A549 (cell line): Measurements from ENCODE around the gene FAM177B. TPM values are rescaled to one million over a fixed set of nuclear protein-coding genes. Genes with fewer than 3 reads are reported as not detected.

Experiments
- ATAC-seq, 2 experiments: fragments of 200-7000 bp in 1 of 2; fragments of >200 bp in 1 of 2; cut with Nextera tagmentation in 1 of 2; cut with Tn5 transposase in 1 of 2; 3 replicates each; pipeline versions ENCODE4 v1.8.0 to v1.9.1; 2018 to 2020; ENCODE audit warnings: mild to moderate bottlenecking in 1 of 2, moderate library complexity in 1 of 2
- CTCF ChIA-PET: fragments of 300-600 bp; sonication (Branson Sonifier 250); formaldehyde crosslinking; extraction: SDS; loops from one replicate; lab custom pipeline; 2021; ENCODE audit warnings: antibody characterized with exemption, inconsistent platforms; lab: Yijun Ruan, JAX
- POLR2A ChIA-PET: fragments of 350-600 bp; formaldehyde crosslinking; extraction: SDS; loops from one replicate; lab custom pipeline; 2021; ENCODE audit warnings: antibody characterized with exemption, inconsistent platforms; lab: Yijun Ruan, JAX
- DNase-seq, 2 experiments: peaks; one replicate each; pipeline versions ENCODE4 v3.0.0 to v3.0.0-alpha.2; 2011 to 2016; ENCODE audit warnings: low read depth in 1 of 2, low spot score in 1 of 2
- FAIRE-seq: peaks from 2 replicates; lab custom pipeline; 2011; peaks lifted over from hg19 to GRCh38; lab: Jason Lieb, UNC
- H3K27ac ChIP-seq, 2 experiments: fragments of >200 bp; sonication (Bioruptor Twin); formaldehyde crosslinking; 3 replicates each; pipeline ENCODE4 v1.5.1; 2016 to 2017
- H3K4me1 ChIP-seq: fragments of >200 bp; sonication (Bioruptor Twin); formaldehyde crosslinking; 3 replicates; pipeline ENCODE4 v1.6.1; 2016
- H3K4me2 ChIP-seq: fragments of >200 bp; sonication (Bioruptor Twin); formaldehyde crosslinking; 3 replicates; pipeline ENCODE4 v1.6.1; 2016
- H3K4me3 ChIP-seq: fragments of >200 bp; sonication (Bioruptor Twin); formaldehyde crosslinking; 3 replicates; pipeline ENCODE4 v1.5.1; 2016
- H3K9me3 ChIP-seq: fragments of >200 bp; sonication (Bioruptor Twin); formaldehyde crosslinking; 3 replicates; pipeline ENCODE4 v1.6.1; 2016
- ATOH8 ChIP-seq: fragments of 250-450 bp; sonication (Bioruptor Pico); IDR thresholded peaks from 2 replicates; pipeline ENCODE4 v1.5.0; 2020; ENCODE audit warnings: low read depth, mild to moderate bottlenecking, moderate library complexity
- BHLHE40 ChIP-seq: IDR thresholded peaks from 2 replicates; pipeline ENCODE4 v1.6.1; 2012; ENCODE audit warnings: low read depth, low read length, inconsistent platforms
- CBX8 ChIP-seq: fragments of 200-600 bp; sonication (generic); IDR thresholded peaks from 2 replicates; pipeline ENCODE4 v1.6.1; 2016
- CHD4 ChIP-seq: fragments of 200-600 bp; sonication (generic); IDR thresholded peaks from 2 replicates; pipeline ENCODE4 v1.6.1; 2016; ENCODE audit warnings: antibody characterized with exemption, mild to moderate bottlenecking, borderline replicate concordance
- CTCF ChIP-seq: fragments of >200 bp; sonication (Bioruptor Twin); formaldehyde crosslinking; IDR thresholded peaks from 3 replicates; pipeline ENCODE4 v1.5.1; 2016
- EP300 ChIP-seq, 2 experiments: fragments of >200 bp; sonication (Bioruptor Twin); formaldehyde crosslinking; IDR thresholded peaks; 2 replicates in 1 of 2; 3 replicates in 1 of 2; pipeline ENCODE4 v1.6.1; 2016 to 2017
- FOSB ChIP-seq: fragments of 250-450 bp; sonication (Bioruptor Pico); IDR thresholded peaks from 2 replicates; pipeline ENCODE4 v1.5.0; 2020; ENCODE audit warnings: mild to moderate bottlenecking, moderate library complexity
- FOSL2 ChIP-seq, 2 experiments: fragments of 450-650 bp in 1 of 2; fragments of >200 bp in 1 of 2; sonication (Bioruptor Twin) in 1 of 2; formaldehyde crosslinking; IDR thresholded peaks; 2 replicates each; pipeline versions ENCODE4 v1.5.0 to v1.6.1; 2016 to 2020; ENCODE audit warnings: mild to moderate bottlenecking in 1 of 2, moderate library complexity in 1 of 2
- FOXS1 ChIP-seq: fragments of 250-450 bp; sonication (Bioruptor Pico); IDR thresholded peaks from 2 replicates; pipeline ENCODE4 v1.5.0; 2020; ENCODE audit warnings: mild to moderate bottlenecking, moderate library complexity
- HEYL ChIP-seq: fragments of 250-450 bp; sonication (Bioruptor Pico); IDR thresholded peaks from 2 replicates; pipeline ENCODE4 v1.8.0; 2021; ENCODE audit warnings: mild to moderate bottlenecking, moderate library complexity
- HMGXB4 ChIP-seq: fragments of 250-450 bp; sonication (Bioruptor Pico); IDR thresholded peaks from 2 replicates; pipeline ENCODE4 v1.5.0; 2021; ENCODE audit warnings: mild to moderate bottlenecking, moderate library complexity, borderline replicate concordance
- HOXB13 ChIP-seq: fragments of 250-450 bp; sonication (Bioruptor Pico); IDR thresholded peaks from 2 replicates; pipeline ENCODE4 v1.5.0; 2020; ENCODE audit warnings: low read depth, mild to moderate bottlenecking, moderate library complexity
- KDM1A ChIP-seq: fragments of 200-600 bp; sonication (generic); IDR thresholded peaks from 2 replicates; pipeline ENCODE4 v1.6.1; 2016; ENCODE audit warnings: low read depth, mild to moderate bottlenecking
- KDM5A ChIP-seq: fragments of 200-600 bp; sonication (generic); IDR thresholded peaks from 2 replicates; pipeline ENCODE4 v1.6.1; 2016; ENCODE audit warnings: antibody characterized with exemption, mild to moderate bottlenecking
- MAFK ChIP-seq: fragments of 450-650 bp; IDR thresholded peaks from 2 replicates; pipeline ENCODE4 v1.6.1; 2014; ENCODE audit not compliant: partially characterized antibody
- MAX ChIP-seq: IDR thresholded peaks from 2 replicates; pipeline ENCODE4 v1.6.1; 2012
- MYC ChIP-seq: IDR thresholded peaks from 2 replicates; pipeline ENCODE4 v1.6.1; 2012; ENCODE audit warnings: mild to moderate bottlenecking, inconsistent platforms, low read length, improper control_type of control experiment, borderline replicate concordance
- NPAS2 ChIP-seq: fragments of 250-450 bp; sonication (Bioruptor Pico); IDR thresholded peaks from 2 replicates; pipeline ENCODE4 v1.8.0; 2022; ENCODE audit warnings: mild to moderate bottlenecking, moderate library complexity, borderline replicate concordance
- NR3C1 ChIP-seq: fragments of >200 bp; sonication (Bioruptor Twin); formaldehyde crosslinking; IDR thresholded peaks from 3 replicates; pipeline ENCODE4 v1.6.1; 2017
- PHF8 ChIP-seq: fragments of 200-600 bp; sonication (generic); IDR thresholded peaks from 2 replicates; pipeline ENCODE4 v1.6.1; 2016; ENCODE audit warnings: low read depth, mild to moderate bottlenecking, antibody characterized with exemption, moderate library complexity, borderline replicate concordance
- POLR2A ChIP-seq: IDR thresholded peaks from 2 replicates; pipeline ENCODE4 v1.6.1; 2012; ENCODE audit warnings: mild to moderate bottlenecking, low read length
- POLR2AphosphoS2 ChIP-seq: conservative IDR thresholded peaks from 2 replicates; pipeline ENCODE4 v1.6.1; 2012; ENCODE audit warnings: low read length, improper control_type of control experiment, inconsistent platforms
- RNF2 ChIP-seq: fragments of 200-600 bp; sonication (generic); IDR thresholded peaks from 2 replicates; pipeline ENCODE4 v1.6.1; 2016; ENCODE audit warnings: low read depth, mild to moderate bottlenecking, antibody characterized with exemption, moderate library complexity, borderline replicate concordance
- SREBF2 ChIP-seq: fragments of 450-650 bp; IDR thresholded peaks from 2 replicates; pipeline ENCODE4 v1.6.1; 2014; ENCODE audit warnings: mild to moderate bottlenecking, moderate library complexity
- ZC3H11A ChIP-seq: fragments of 450-650 bp; IDR thresholded peaks from 2 replicates; pipeline ENCODE4 v1.6.1; 2014; ENCODE audit warnings: antibody characterized with exemption, mild to moderate bottlenecking
- ZFP36 ChIP-seq: fragments of 450-650 bp; IDR thresholded peaks from 2 replicates; pipeline ENCODE4 v1.6.1; 2014; ENCODE audit warnings: borderline replicate concordance; ENCODE audit not compliant: partially characterized antibody
- ZSCAN20 ChIP-seq: fragments of 250-450 bp; sonication (Bioruptor Pico); IDR thresholded peaks from 2 replicates; pipeline ENCODE4 v1.8.0; 2022; ENCODE audit warnings: mild to moderate bottlenecking, moderate library complexity
- WGBS: methylation state at CpG from one replicate; pipeline ENCODE4 v1.1.6; 2017; ENCODE audit errors: missing lambda C conversion rate; 5-methylcytosine and 5-hydroxymethylcytosine counted together
- polyA plus RNA-seq, 4 experiments: library from polyadenylated mRNA; depleted of rRNA in 3 of 4; stranded (reverse); fragments of >200 nt; fragmentation: RNase III in 1 of 4; extraction: RNeasy Plus Mini Kit Qiagen cat#74134 plus additional on column Dnase treatment in 1 of 4; gene quantifications; 2 replicates in 3 of 4; 3 replicates in 1 of 4; pipeline ENCODE4 v1.2.3, GENCODE V29; 2011 to 2017

FAM177B gene
- polyA plus RNA-seq, 2 of the 4 experiments (the other 2 are of a cell fraction) = not detected

- no peak overlapping the region for H3K4me3 ChIP-seq
- FAIRE-seq = no peak
- POLR2A ChIA-PET = no interaction called here
- no peak overlapping the region for H3K4me2 ChIP-seq
- H3K27ac ChIP-seq = no peak overlapping the region
- no peak for DNase-seq
- peaks cover 9% of the 10 kb centered on the region; the same call in 2 of the 3 replicates for H3K4me1 ChIP-seq
- no peaks in the 10 kb centered on the region for H3K9me3 ChIP-seq
- no peak for ATAC-seq
- WGBS = 91% methylated on average over 5 of the region's 5 CpGs
- CTCF ChIA-PET = interaction anchor here (1.4 to 3.9 kb wide), 5 partner anchors 19 to 947 kb away, joined by 4 to 22 read pairs (median 7); no protein-coding TSS in a partner anchor
- TF ChIP-seq RNF2 (no peak), KDM5A (no peak), ZC3H11A (no peak), MAX (no peak), HMGXB4 (CRISPR knock-in tag) (no peak), EP300 (IDR thresholded peaks at IDR 0.05) (no peak), HOXB13 (CRISPR knock-in tag) (no peak), HEYL (CRISPR knock-in tag) (no peak), KDM1A (no peak), PHF8 (no peak), NR3C1 (no peak), FOXS1 (CRISPR knock-in tag) (no peak), CTCF (no peak), POLR2A (no peak), CBX8 (no peak)
Observed at GRCh38 chr1:222736470-222736869, 532 bp upstream of the FAM177B start.

GRCh38 chr1:222739465-222739864, 2.5 kb downstream of the FAM177B start:
- Histone ChIP-seq H3K9me3 (no peaks in the 10 kb centered on the region), H3K4me2 (no peak overlapping the region), H3K4me3 (no peak overlapping the region), H3K27ac (no peak overlapping the region), H3K4me1 (peaks cover 9% of the 10 kb centered on the region; the same call in 2 of the 3 replicates)
- WGBS = 94% methylated on average over 2 of the region's 2 CpGs
- ChIA-PET POLR2A (no interaction called here), CTCF (interaction anchor here (0.9 to 3.4 kb wide), 13 partner anchors 8 to 947 kb away, joined by 3 to 20 read pairs (median 6); no protein-coding TSS in a partner anchor)
- ATAC-seq (no peak), FAIRE-seq (no peak), DNase-seq (no peak)
- TF ChIP-seq ZSCAN20 (no peak), ZFP36 (no peak), BHLHE40 (no peak), CBX8 (no peak), FOSL2 (IDR thresholded peaks at IDR 0.05) (no peak), FOSL2 (CRISPR knock-in tag; IDR thresholded peaks at IDR 0.05) (no peak), POLR2AphosphoS2 (no peak), MYC (no peak), HMGXB4 (CRISPR knock-in tag) (no peak), FOSB (CRISPR knock-in tag) (no peak), ATOH8 (CRISPR knock-in tag) (no peak), NPAS2 (no peak), SREBF2 (no peak), MAFK (no peak), CHD4 (no peak), PHF8 (no peak), MAX (no peak)
